ENCODE data around the gene HOATZ. TPM values are rescaled to one million over a fixed set of nuclear protein-coding genes. Genes with fewer than 3 reads are reported as not detected.
A peak's percentile ranks its signal among the peaks of the same experiment; 100 is the strongest.

HOATZ gene
- total RNA-seq, result not detected
- not detected for polyA plus RNA-seq
- long read RNA-seq, donor 1, result 0 reads
- long read RNA-seq, donor 2, result 0 reads
- long read RNA-seq, donor 3, result 0 reads
- long read RNA-seq, donor 4, result 0 reads

DNA sequence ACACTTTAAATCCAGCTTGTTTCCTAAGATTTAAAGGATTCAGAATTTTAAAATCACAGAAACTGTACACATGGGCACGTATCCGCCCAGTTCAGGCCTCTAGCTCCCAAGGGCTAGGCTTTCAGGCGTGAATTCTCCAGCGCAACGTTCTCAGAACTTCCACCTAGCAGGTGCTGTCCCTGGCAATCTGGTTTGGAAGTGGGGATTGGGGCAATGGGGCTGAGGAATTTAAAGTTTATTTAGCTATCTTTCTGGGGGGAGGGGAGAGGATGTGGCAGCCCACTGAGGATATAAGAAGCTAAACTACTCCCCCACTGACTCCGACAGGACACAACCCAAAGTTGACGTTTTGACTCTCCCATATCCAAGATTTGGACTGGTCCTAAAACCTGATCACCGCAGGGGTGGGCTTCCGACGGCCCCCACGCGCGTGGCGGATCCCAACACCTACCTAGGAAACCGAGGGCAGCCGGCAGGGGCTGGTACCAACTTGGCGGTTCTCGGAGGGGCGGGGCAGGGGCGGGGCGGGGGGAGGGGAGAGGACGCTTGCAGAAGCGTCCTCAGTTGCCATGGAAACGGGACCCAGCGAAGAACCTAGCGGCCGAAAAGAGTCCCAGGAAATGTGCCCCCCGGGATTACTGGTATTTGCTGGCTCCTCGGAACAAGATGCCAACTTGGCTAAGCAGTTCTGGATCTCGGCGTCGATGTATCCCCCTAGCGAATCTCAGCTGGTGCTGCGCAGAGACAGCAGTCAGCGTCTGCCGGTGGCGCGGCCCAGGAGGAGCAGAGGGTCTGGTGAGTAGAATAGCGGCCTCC is at the start of gene HOATZ:
TSS of gene HOATZ (plus strand) at position 563 of the 816 bp plus-strand sequence. CDS start at position 570, 7 bp downstream.
- intact Hi-C loops (cut with DNase I), result no loop called here
- no peaks in the 10 kb centered on the region for H3K9me3 ChIP-seq (ENCODE audit: control insufficient read depth, low read length)
- ATAC-seq, result no peak
- no peak within 1 kb of the TSS for H3K27ac ChIP-seq (ENCODE audit: low read length)
- peak in 2 of 3 donors; percentile 11 to 36 for DNase-seq
- H3K27me3 ChIP-seq (ENCODE audit: control insufficient read depth, insufficient read depth), result no peaks in the 10 kb centered on the region
- 20% methylated on average over 39 of the region's 39 CpGs for WGBS
- peaks cover 5% of the 10 kb centered on the region for H3K4me1 ChIP-seq (ENCODE audit: control insufficient read depth, insufficient read depth, low read length)
- H3K4me3 ChIP-seq (ENCODE audit: low read length), result peak within 1 kb of the TSS; percentile 1

- Histone ChIP-seq H3K4me3 (ENCODE audit: low read length) (no peak overlapping the region), H3K4me1 (ENCODE audit: control insufficient read depth, insufficient read depth, low read length) (no peaks in the 10 kb centered on the region), H3K9me3 (ENCODE audit: control insufficient read depth, low read length) (no peaks in the 10 kb centered on the region), H3K27ac (ENCODE audit: low read length) (no peak overlapping the region), H3K27me3 (ENCODE audit: control insufficient read depth, insufficient read depth) (no peaks in the 10 kb centered on the region)
- no peak for ATAC-seq
- intact Hi-C loops (cut with DNase I), result no loop called here
- DNase-seq, result no peak
- whole genome bisulfite sequencing, result 66% methylated on average over 1 of the region's 1 CpG
Observed at GRCh38 chr11:111465400-111465799, 49.2 kb upstream of the HOATZ start.

GRCh38 chr11:111466615-111467014 is 48.0 kb upstream of the HOATZ start:
- Histone ChIP-seq H3K27ac (ENCODE audit: low read length) (no peak overlapping the region), H3K27me3 (ENCODE audit: control insufficient read depth, insufficient read depth) (no peaks in the 10 kb centered on the region), H3K4me1 (ENCODE audit: control insufficient read depth, insufficient read depth, low read length) (no peaks in the 10 kb centered on the region), H3K4me3 (ENCODE audit: low read length) (no peak overlapping the region), H3K9me3 (ENCODE audit: control insufficient read depth, low read length) (no peaks in the 10 kb centered on the region)
- no peak for DNase-seq
- no peak for ATAC-seq
- intact Hi-C loops (cut with DNase I), result no loop called here

GRCh38 chr11:111469200-111469599 is 45.4 kb upstream of the HOATZ start:
- no peaks in the 10 kb centered on the region for H3K4me1 ChIP-seq (ENCODE audit: control insufficient read depth, insufficient read depth, low read length)
- WGBS, result 34% methylated on average over 4 of the region's 4 CpGs

DNA sequence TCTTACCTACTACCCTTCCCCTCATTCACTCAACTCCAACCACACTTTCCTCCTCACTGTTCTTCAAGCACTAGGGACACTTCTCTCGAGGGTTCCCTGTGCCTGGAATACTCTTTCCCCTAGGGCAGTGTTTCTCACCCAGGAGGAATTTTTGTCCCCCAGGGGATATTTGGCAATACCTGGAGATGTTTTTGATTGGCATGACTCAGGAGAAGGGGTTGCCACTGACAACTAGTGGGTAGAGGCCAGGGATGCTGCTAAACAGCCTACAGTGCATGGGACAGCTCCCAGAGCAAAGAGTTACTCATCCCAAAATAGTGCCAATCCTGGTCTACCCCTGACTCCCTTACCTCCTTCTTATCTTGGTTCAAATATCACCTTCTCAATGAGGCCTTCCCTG is 42.4 kb upstream of the HOATZ start:
- no peaks in the 10 kb centered on the region for H3K27me3 ChIP-seq (ENCODE audit: control insufficient read depth, insufficient read depth)
- H3K4me1 ChIP-seq (ENCODE audit: control insufficient read depth, insufficient read depth, low read length), result no peaks in the 10 kb centered on the region
- DNase-seq (no peak), ATAC-seq (no peak)
- no peak overlapping the region for H3K27ac ChIP-seq (ENCODE audit: low read length)
- no peak overlapping the region for H3K4me3 ChIP-seq (ENCODE audit: low read length)
- WGBS, result 93% methylated on average over 1 of the region's 1 CpG
- no peaks in the 10 kb centered on the region for H3K9me3 ChIP-seq (ENCODE audit: control insufficient read depth, low read length)
- intact Hi-C loops (cut with DNase I), result no loop called here

More at GRCh38 chr11:111469200-111469599, 45.4 kb upstream of the HOATZ start:
- intact Hi-C loops (cut with DNase I), result no loop called here
- Histone ChIP-seq H3K4me3 (ENCODE audit: low read length) (no peak overlapping the region), H3K27me3 (ENCODE audit: control insufficient read depth, insufficient read depth) (no peaks in the 10 kb centered on the region), H3K27ac (ENCODE audit: low read length) (peak overlapping the region; percentile 38), H3K9me3 (ENCODE audit: control insufficient read depth, low read length) (no peaks in the 10 kb centered on the region)
- no peak for ATAC-seq
- peak in 1 of 3 donors; percentile 16 for DNase-seq

DNA sequence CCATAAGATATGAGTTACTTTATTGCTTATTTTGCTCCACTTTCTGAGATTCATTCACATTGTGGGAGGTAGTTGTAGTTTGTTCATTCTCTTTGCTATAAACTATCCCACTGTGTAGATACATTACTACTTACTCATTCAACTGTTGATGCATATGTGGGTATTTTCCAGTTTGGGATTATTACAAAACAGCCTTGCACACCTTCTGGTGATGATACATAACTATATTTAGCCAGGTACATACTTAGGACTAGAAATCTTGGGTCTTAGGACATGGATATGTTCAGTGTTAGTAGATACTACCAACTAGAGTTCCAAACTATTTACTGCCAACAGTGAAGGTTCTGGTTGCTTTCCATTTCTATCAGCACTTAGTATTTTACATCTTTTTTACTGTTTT is 40.1 kb upstream of the HOATZ start:
- DNase-seq (no peak), ATAC-seq (no peak)
- H3K27me3 ChIP-seq (ENCODE audit: control insufficient read depth, insufficient read depth), result no peaks in the 10 kb centered on the region
- no peak overlapping the region for H3K4me3 ChIP-seq (ENCODE audit: low read length)
- intact Hi-C loops (cut with DNase I), result no loop called here
- no peaks in the 10 kb centered on the region for H3K4me1 ChIP-seq (ENCODE audit: control insufficient read depth, insufficient read depth, low read length)
- H3K27ac ChIP-seq (ENCODE audit: low read length), result no peak overlapping the region
- no peaks in the 10 kb centered on the region for H3K9me3 ChIP-seq (ENCODE audit: control insufficient read depth, low read length)

DNA sequence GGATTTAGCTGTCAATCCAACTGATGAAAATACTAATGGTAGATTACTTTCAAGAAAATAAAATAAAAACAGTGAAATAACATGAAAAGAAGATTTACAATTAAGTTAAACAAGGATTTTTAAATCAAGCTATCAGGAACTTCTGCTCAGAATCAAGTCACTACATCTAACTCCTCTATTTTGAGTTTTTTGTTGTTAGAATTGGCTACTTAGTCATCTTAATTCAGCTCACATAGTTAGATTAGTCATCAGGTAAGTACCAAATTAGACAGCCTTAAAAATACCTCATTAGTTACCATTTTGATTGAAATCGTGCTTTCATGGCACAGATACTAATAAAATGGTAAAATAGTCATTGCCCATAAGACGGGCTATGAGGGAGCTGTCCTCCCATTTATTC is 38.2 kb upstream of the HOATZ start:
- H3K4me3 ChIP-seq (ENCODE audit: low read length), result no peak overlapping the region
- H3K9me3 ChIP-seq (ENCODE audit: control insufficient read depth, low read length), result no peaks in the 10 kb centered on the region
- H3K27ac ChIP-seq (ENCODE audit: low read length), result no peak overlapping the region
- no peaks in the 10 kb centered on the region for H3K4me1 ChIP-seq (ENCODE audit: control insufficient read depth, insufficient read depth, low read length)
- H3K27me3 ChIP-seq (ENCODE audit: control insufficient read depth, insufficient read depth), result no peaks in the 10 kb centered on the region
- intact Hi-C loops (cut with DNase I), result no loop called here
- 40% methylated on average over 2 of the region's 2 CpGs for WGBS
- DNase-seq, result no peak
- no peak for ATAC-seq

GRCh38 chr11:111476956-111477355 is 37.6 kb upstream of the HOATZ start:
- intact Hi-C loops (cut with DNase I), result no loop called here
- Histone ChIP-seq H3K27ac (ENCODE audit: low read length) (no peak overlapping the region), H3K4me3 (ENCODE audit: low read length) (no peak overlapping the region), H3K27me3 (ENCODE audit: control insufficient read depth, insufficient read depth) (no peaks in the 10 kb centered on the region), H3K4me1 (ENCODE audit: control insufficient read depth, insufficient read depth, low read length) (no peaks in the 10 kb centered on the region), H3K9me3 (ENCODE audit: control insufficient read depth, low read length) (no peaks in the 10 kb centered on the region)
- WGBS, result 63% methylated on average over 3 of the region's 3 CpGs
- ATAC-seq (no peak), DNase-seq (no peak)

DNA sequence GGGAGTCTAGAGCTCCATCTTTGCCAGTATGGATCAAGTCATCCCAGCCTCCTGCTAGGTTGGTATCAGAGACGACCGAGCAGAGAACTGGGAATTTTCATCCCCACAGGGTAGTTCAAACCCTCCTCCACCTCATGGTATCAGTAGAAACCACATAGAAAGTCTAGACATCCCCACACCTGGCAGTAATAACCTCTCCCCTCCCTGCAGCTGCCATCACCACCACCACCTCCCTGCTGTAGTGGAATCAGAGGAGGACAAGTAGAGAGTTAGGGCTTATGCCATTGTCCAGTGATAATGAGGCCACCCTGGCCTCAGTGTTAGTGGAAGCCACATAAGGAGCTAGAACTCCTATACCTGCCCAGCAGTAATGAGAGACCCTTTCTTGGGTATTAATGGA is 36.7 kb upstream of the HOATZ start:
- DNase-seq, result no peak
- no peak overlapping the region for H3K4me3 ChIP-seq (ENCODE audit: low read length)
- no peaks in the 10 kb centered on the region for H3K4me1 ChIP-seq (ENCODE audit: control insufficient read depth, insufficient read depth, low read length)
- H3K27me3 ChIP-seq (ENCODE audit: control insufficient read depth, insufficient read depth), result no peaks in the 10 kb centered on the region
- H3K9me3 ChIP-seq (ENCODE audit: control insufficient read depth, low read length), result peaks cover under 1% of the 10 kb centered on the region
- intact Hi-C loops (cut with DNase I), result no loop called here
- 91% methylated on average over 2 of the region's 2 CpGs for WGBS
- no peak overlapping the region for H3K27ac ChIP-seq (ENCODE audit: low read length)
- no peak for ATAC-seq

DNA sequence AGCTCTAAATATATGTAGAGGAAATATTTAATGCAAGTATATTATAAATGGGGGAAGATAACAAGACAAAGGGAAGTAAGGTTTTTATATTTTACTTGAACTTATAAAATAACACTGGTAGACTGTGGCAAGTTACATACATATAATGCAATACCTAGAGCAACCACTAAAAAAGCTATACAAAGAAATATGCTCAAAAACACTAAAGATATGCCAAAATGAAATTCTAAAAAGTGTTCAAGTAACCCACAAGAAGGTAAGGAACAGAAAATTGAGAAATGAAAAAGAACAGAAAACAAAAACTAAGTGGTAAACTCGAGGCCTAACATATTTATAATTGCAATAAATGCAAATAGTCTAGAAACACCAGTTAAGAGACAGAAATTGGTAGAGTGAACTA is 34.9 kb upstream of the HOATZ start:
- intact Hi-C loops (cut with DNase I), result no loop called here

DNA sequence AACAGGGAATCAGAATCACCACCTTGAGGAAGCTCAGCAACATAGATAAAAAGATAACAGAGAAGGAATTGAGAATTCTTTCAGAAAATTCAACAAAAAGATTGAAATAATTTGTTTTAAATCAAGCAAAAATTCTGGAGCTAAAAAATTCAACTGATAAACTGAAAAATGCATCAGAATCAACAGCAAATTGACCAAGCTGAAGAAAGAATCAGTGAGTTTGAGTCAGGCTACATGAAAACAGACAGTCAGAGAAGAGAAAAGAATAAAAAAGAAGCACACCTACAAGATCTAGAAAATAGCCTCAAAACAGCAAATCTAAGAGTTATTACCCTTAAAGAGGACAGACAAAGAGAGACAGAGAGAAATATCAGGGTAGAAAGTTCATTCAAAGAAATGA is 31.1 kb upstream of the HOATZ start:
- DNase-seq, result no peak
- H3K4me3 ChIP-seq (ENCODE audit: low read length), result no peak overlapping the region
- H3K27ac ChIP-seq (ENCODE audit: low read length), result no peak overlapping the region
- H3K9me3 ChIP-seq (ENCODE audit: control insufficient read depth, low read length), result peaks cover 2% of the 10 kb centered on the region
- H3K27me3 ChIP-seq (ENCODE audit: control insufficient read depth, insufficient read depth), result no peaks in the 10 kb centered on the region
- no peaks in the 10 kb centered on the region for H3K4me1 ChIP-seq (ENCODE audit: control insufficient read depth, insufficient read depth, low read length)
- intact Hi-C loops (cut with DNase I), result no loop called here
- no peak for ATAC-seq

More for the DNA sequence above, 34.9 kb upstream of the HOATZ start:
- Histone ChIP-seq H3K4me1 (ENCODE audit: control insufficient read depth, insufficient read depth, low read length) (no peaks in the 10 kb centered on the region), H3K9me3 (ENCODE audit: control insufficient read depth, low read length) (peaks cover 2% of the 10 kb centered on the region), H3K27me3 (ENCODE audit: control insufficient read depth, insufficient read depth) (no peaks in the 10 kb centered on the region), H3K27ac (ENCODE audit: low read length) (no peak overlapping the region), H3K4me3 (ENCODE audit: low read length) (no peak overlapping the region)
- ATAC-seq (no peak), DNase-seq (no peak)
- WGBS, result 80% methylated on average over 1 of the region's 1 CpG

Data from right cardiac atrium (tissue), 5 donors.